ENCODE results near the gene C1QTNF8.

Gene C1QTNF8

DNA sequence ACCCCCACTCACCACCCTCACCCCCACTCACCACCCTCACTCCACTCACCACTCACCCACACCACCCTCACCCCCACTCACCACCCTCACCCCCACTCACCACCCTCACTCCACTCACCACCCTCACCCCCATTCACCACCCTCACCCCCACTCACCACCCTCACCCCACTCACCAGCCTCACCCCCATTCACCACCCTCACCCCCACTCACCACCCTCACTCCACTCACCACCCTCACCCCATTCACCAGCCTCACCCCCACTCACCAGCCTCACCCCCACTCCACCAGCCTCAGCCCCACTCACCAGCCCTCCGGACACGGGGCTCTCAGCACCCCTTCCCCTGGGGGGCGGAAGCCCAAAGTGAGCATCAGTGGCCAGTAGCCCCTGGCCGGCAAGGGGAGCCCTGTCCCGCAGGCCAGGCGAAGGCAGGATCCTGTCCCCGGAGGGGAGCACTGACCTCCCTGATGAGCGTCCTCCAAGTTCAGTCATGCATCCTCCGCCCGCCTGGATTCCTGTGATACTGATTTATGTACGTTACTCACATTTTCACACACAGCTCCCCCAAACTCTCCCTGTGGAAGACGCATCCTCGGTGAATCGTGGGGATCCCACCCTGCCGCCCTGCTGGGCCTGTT lies 18.0 kb upstream of the C1QTNF8 start:
- TF ChIP-seq SIN3A (IDR thresholded peaks at IDR 0.05; ENCODE audit: borderline replicate concordance, insufficient read depth, low read length) (no peak), REST (IDR thresholded peaks at IDR 0.05; ENCODE audit: insufficient read depth in 1 of 2, low read depth in 2 of 2, low read length in 2 of 2) (no peak), TAF1 (IDR thresholded peaks at IDR 0.05; ENCODE audit: borderline replicate concordance, insufficient read depth, low read length) (no peak), POLR2AphosphoS5 (IDR thresholded peaks at IDR 0.05; ENCODE audit: low read depth, low read length) (no peak), FOXP2 (optimal IDR thresholded peaks at IDR 0.05; ENCODE audit: borderline replicate concordance, extremely low read depth, extremely low read length, insufficient read depth) (no peak)

DNA sequence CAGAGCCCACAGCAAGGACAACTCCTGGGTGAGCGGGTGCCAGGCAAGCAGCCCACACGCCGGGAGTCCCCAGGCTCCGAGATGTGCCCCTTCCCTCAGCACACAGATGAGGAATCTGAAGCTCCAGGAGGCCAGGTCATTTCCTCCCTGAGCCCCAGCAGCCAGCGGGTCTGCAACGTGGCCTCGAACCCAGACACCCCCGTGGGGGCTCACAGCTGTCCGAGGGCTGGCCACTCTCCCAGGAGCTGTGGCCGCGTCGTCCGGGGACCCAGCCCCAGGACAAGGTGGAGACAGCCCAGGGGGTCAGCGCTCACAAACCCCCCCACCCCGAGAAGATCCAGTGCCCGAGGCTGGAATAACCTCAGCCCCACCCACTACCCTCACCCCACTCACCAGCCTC lies 17.4 kb upstream of the C1QTNF8 start:
- TF ChIP-seq POLR2AphosphoS5 (IDR thresholded peaks at IDR 0.05; ENCODE audit: low read depth, low read length) = no peak
- no peak for TF ChIP-seq SIN3A (IDR thresholded peaks at IDR 0.05; ENCODE audit: borderline replicate concordance, insufficient read depth, low read length)
- TF ChIP-seq REST (IDR thresholded peaks at IDR 0.05; ENCODE audit: insufficient read depth in 1 of 2, low read depth in 2 of 2, low read length in 2 of 2) = no peak
- TF ChIP-seq TAF1 (IDR thresholded peaks at IDR 0.05; ENCODE audit: borderline replicate concordance, insufficient read depth, low read length) = no peak
- no peak for TF ChIP-seq FOXP2 (optimal IDR thresholded peaks at IDR 0.05; ENCODE audit: borderline replicate concordance, extremely low read depth, extremely low read length, insufficient read depth)

DNA sequence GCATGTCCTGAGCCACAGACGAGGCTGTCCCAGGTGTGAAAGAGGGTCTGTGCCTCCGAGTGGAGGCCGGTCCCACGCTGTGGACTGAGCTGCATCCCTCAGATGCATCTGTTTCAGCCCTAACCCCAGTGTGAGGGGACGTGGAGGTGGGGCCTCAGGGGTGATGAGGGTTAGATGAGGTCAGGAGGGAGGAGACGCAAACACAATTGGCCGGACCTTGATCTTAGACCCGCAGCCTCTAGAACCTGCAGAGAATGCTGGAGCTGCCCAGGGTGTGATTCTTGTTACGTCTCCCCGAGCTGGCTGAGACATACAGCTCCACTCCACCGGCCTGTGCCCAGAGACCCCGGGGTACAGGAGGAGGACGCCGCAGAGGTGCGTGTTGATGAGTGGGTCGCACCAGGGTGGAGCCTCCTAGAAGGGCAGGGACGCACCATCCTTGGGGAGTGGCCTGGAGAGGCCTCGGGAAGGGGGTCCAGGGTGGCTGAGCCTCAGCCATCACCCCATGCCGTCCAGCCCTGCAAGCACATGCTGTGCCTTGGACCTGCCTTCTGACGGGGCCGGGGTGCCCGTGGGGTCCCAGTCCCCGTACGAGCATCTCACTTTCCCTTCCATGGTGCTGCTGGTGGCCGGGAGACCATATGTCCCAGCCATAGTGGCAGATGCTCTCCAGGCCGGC lies 16.6 kb upstream of the C1QTNF8 start:
- TF ChIP-seq REST (IDR thresholded peaks at IDR 0.05; ENCODE audit: insufficient read depth in 1 of 2, low read depth in 2 of 2, low read length in 2 of 2) (no peak), SIN3A (IDR thresholded peaks at IDR 0.05; ENCODE audit: borderline replicate concordance, insufficient read depth, low read length) (no peak), TAF1 (IDR thresholded peaks at IDR 0.05; ENCODE audit: borderline replicate concordance, insufficient read depth, low read length) (no peak), POLR2AphosphoS5 (IDR thresholded peaks at IDR 0.05; ENCODE audit: low read depth, low read length) (no peak), FOXP2 (optimal IDR thresholded peaks at IDR 0.05; ENCODE audit: borderline replicate concordance, extremely low read depth, extremely low read length, insufficient read depth) (no peak)

GRCh38 chr16:1109648-1110047 lies 13.6 kb upstream of the C1QTNF8 start:
- TF ChIP-seq TAF1 (IDR thresholded peaks at IDR 0.05; ENCODE audit: borderline replicate concordance, insufficient read depth, low read length) (no peak), POLR2AphosphoS5 (IDR thresholded peaks at IDR 0.05; ENCODE audit: low read depth, low read length) (no peak), SIN3A (IDR thresholded peaks at IDR 0.05; ENCODE audit: borderline replicate concordance, insufficient read depth, low read length) (no peak), FOXP2 (optimal IDR thresholded peaks at IDR 0.05; ENCODE audit: borderline replicate concordance, extremely low read depth, extremely low read length, insufficient read depth) (no peak), REST (IDR thresholded peaks at IDR 0.05; ENCODE audit: insufficient read depth in 1 of 2, low read depth in 2 of 2, low read length in 2 of 2) (no peak)

Measured in PFSK-1 (cell line).